ENCODE results near the gene TMEM150A. TPM values are rescaled to one million over a fixed set of nuclear protein-coding genes. Genes with fewer than 3 reads are reported as not detected.
"Not testable (repeated sequence)": the region's sequence is repeated elsewhere in the genome, so short reads cannot be mapped to it uniquely, and the experiment has no call there.

The TMEM150A gene
- total RNA-seq, 1 donor from 2014 or later = 31.5 TPM

- Histone ChIP-seq H3K27ac (no peak overlapping the region), H3K4me3 (no peak overlapping the region), H3K36me3 (peaks cover 60% of the 10 kb centered on the region), H3K4me1 (peaks cover 10% of the 10 kb centered on the region), H3K9me3 (no peaks in the 10 kb centered on the region), H3K27me3 (no peaks in the 10 kb centered on the region)
- ATAC-seq = no peak
- intact Hi-C loops (cut with DNase I) = no loop called here
- no peak for DNase-seq
- no peak for TF ChIP-seq CTCF (IDR thresholded peaks at IDR 0.05)
Measured at GRCh38 chr2:85619617-85620016, 17.1 kb upstream of the TMEM150A start.

DNA sequence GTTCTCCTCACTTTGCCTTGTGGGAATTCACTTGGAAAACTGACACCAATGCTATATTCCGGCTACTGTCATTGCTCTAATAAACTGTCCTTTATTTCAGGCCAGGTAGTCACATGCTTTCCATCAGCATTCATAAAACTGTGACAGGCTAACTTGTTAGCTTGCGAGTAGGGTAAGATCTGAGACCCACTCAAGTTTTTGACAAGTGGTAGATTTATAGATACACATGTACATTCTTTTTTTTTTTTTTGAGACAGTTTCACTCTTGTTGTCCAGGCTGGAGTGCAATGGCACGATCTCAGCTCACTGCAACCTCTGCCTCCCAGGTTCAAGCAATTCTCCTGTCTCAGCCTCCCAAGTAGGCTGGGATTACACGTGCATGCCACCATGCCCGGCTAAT is 15.2 kb upstream of the TMEM150A start:
- ATAC-seq; H3K27me3 ChIP-seq; intact Hi-C loops (cut with DNase I): not testable (repeated sequence)

DNA sequence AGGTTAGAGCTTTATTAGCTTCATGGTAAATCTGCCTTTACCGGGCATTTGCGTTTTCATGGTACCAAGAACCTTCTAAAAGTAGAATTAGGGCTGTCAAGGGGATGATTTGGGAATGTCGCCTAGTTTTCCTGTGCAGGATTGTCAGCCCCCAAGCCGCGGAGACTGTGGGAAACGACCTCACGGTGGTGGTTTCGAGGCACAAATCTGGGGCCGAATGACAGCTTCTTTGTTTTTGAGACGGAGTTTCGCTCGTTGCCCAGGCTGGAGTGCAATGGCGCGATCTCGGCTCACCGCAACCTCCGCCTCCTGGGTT is 12.9 kb upstream of the TMEM150A start:
- H3K4me3 ChIP-seq = peak overlapping the region; percentile 98
- intact Hi-C loops (cut with DNase I) = no loop called here
- H3K4me1 ChIP-seq = peaks cover 16% of the 10 kb centered on the region
- TF ChIP-seq CTCF (IDR thresholded peaks at IDR 0.05) = no peak
- peak overlapping the region; percentile 86 for H3K27ac ChIP-seq
- ATAC-seq (no peak), DNase-seq (no peak)
- peaks cover 18% of the 10 kb centered on the region for H3K36me3 ChIP-seq
- no peaks in the 10 kb centered on the region for H3K9me3 ChIP-seq
- no peaks in the 10 kb centered on the region for H3K27me3 ChIP-seq

More for the DNA sequence above, 15.2 kb upstream of the TMEM150A start:
- Histone ChIP-seq H3K4me3 (peak overlapping the region; percentile 98), H3K36me3 (peaks cover 41% of the 10 kb centered on the region)
- H3K4me1 ChIP-seq, H3K9me3 ChIP-seq, DNase-seq, H3K27ac ChIP-seq: not testable (repeated sequence)

GRCh38 chr2:85614757-85615156 is 12.3 kb upstream of the TMEM150A start:
- intact Hi-C loops (cut with DNase I); H3K27me3 ChIP-seq: not testable (repeated sequence)
- H3K36me3 ChIP-seq = peaks cover 12% of the 10 kb centered on the region

DNA sequence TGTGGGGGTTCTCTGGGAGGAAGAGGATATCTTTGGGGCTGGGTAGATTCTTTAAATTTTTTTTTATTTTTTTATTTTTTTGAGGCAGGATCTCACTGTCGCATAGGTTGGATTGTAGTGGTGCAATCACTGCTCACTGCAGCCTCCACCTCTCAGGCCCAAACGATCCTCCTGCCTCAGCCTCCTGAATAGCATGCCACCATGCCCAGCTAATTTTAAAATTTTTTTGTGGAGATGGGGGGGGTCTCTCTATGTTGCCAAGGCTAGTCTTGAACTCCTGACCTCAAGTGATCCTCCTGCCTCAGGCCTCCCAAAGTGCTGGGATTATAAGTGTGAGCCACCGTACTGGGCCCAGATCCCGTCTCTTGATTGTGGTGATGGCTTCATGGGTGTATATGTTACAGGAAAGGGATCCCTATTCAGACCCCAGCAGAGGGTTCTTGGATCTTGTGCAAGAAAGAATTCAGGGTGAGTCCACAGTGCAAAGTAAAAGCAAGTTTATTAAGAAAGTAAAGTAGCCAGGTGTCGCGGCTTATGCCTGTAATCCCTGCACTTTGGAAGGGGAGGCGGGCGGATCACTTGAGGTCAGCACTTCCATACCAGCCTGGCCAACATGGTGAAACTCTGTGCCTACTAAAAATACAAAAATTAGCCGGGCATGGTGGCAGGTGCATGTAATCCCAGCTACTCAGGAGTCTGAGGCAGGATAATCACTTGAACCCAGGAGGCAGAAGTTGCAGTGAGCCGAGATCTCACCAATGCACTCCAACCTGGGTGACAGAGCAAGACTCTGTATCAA is 11.4 kb upstream of the TMEM150A start:
- Histone ChIP-seq H3K27me3 (no peaks in the 10 kb centered on the region), H3K4me3 (no peak overlapping the region), H3K9me3 (no peaks in the 10 kb centered on the region), H3K27ac (no peak overlapping the region), H3K4me1 (peaks cover 19% of the 10 kb centered on the region), H3K36me3 (peaks cover 7% of the 10 kb centered on the region)
- ATAC-seq (no peak), DNase-seq (no peak)
- intact Hi-C loops (cut with DNase I) = no loop called here
- TF ChIP-seq CTCF (IDR thresholded peaks at IDR 0.05) = no peak

More at GRCh38 chr2:85614757-85615156, 12.3 kb upstream of the TMEM150A start:
- ATAC-seq, H3K4me3 ChIP-seq, DNase-seq, H3K27ac ChIP-seq, H3K9me3 ChIP-seq: not testable (repeated sequence)
- peaks cover 19% of the 10 kb centered on the region for H3K4me1 ChIP-seq

GRCh38 chr2:85611705-85612587 is 9.4 kb upstream of the TMEM150A start, which contains the start of gene C2orf68:
C2orf68 (minus strand) TSS chr2:85612066; CDS start chr2:85611984, 82 bp downstream.
- peak within 1 kb of the TSS; percentile 97 for H3K4me3 ChIP-seq
- TF ChIP-seq CTCF (IDR thresholded peaks at IDR 0.05) = no peak
- peak within 1 kb of the TSS; percentile 86 for H3K27ac ChIP-seq
- H3K27me3 ChIP-seq = no peaks in the 10 kb centered on the region
- H3K36me3 ChIP-seq = peaks cover 13% of the 10 kb centered on the region
- no peaks in the 10 kb centered on the region for H3K9me3 ChIP-seq
- peak; percentile 86 for ATAC-seq
- intact Hi-C loops (cut with DNase I) = no loop called here
- peaks cover 20% of the 10 kb centered on the region for H3K4me1 ChIP-seq
- peak; percentile 96 for DNase-seq

Measured in upper lobe of right lung (tissue), 1 donor.